ENCODE data around the gene ETFDH. TPM values are rescaled to one million over a fixed set of nuclear protein-coding genes. Genes with fewer than 3 reads are reported as not detected.

The ETFDH gene
- total RNA-seq = 11.1 and 14.2 TPM in 2 replicates

GRCh38 chr4:158671915-158672806 lies at the start of gene ETFDH:
TSS of gene ETFDH (plus strand) at chr4:158672296. CDS start at chr4:158672457, 161 bp downstream.

DNA sequence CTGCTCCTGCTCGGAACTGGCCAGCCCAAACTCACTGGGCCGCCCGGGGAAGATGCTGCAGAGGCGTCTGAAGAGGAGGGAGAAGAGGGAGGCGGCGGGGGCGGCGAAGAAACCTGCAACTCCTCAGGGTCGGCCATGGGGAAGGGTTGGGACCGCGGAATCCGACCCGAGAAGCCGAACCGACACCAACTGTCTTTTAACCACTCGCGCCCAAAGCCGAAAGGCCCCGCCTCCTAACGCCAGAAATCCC lies 506 bp upstream of the ETFDH start, which contains the start of gene C4orf46:
C4orf46 (minus strand) TSS at position 223 of the 250 bp plus-strand sequence; CDS start at position 137, 86 bp downstream.

GRCh38 chr4:158722917-158723793 lies 51.1 kb downstream of the ETFDH start, which contains the start of gene PPID:
TSS of gene PPID (minus strand) at chr4:158723396. CDS start at chr4:158723288, 108 bp downstream.

Other genes with a start within 250 kb of the ETFDH start
- gene RXFP1, start 150.4 kb upstream of the ETFDH start, total RNA-seq = not detected in 2 replicates
- gene C4orf46, start 409 bp upstream of the ETFDH start, total RNA-seq = 6.1 and 10.4 TPM in 2 replicates
- gene PPID, start 51.1 kb downstream of the ETFDH start, total RNA-seq = 24.7 and 30.0 TPM in 2 replicates
- 5.6 and 10.0 TPM in 2 replicates for gene FNIP2, start 96.7 kb downstream of the ETFDH start, total RNA-seq

Data from airway epithelial cell (primary cell).